Measurements from ENCODE around the gene VPREB3.

Gene VPREB3

DNA sequence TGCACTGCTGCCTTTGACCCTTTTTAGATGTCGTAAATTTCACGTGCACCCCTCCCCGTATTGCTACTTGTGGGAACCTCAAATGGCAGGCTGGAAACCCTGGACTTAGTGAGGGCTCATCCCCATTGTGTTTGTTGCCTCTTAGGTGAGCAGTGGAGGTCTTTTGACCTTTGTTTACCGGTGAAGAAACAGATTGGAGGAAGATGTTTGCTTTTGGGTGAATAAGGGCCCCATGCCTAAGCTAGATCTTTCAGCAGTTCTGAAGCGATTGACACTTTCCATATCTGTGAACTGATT, 33.3 kb upstream of the VPREB3 start:
- peak overlapping the region; percentile 60 for H3K4me3 ChIP-seq (ENCODE audit: low read length)
- no peak for TF ChIP-seq CTCF (conservative IDR thresholded peaks at IDR 0.05; ENCODE audit: low read depth, low read length)
- no peak for DNase-seq (ENCODE audit: low read depth)

DNA sequence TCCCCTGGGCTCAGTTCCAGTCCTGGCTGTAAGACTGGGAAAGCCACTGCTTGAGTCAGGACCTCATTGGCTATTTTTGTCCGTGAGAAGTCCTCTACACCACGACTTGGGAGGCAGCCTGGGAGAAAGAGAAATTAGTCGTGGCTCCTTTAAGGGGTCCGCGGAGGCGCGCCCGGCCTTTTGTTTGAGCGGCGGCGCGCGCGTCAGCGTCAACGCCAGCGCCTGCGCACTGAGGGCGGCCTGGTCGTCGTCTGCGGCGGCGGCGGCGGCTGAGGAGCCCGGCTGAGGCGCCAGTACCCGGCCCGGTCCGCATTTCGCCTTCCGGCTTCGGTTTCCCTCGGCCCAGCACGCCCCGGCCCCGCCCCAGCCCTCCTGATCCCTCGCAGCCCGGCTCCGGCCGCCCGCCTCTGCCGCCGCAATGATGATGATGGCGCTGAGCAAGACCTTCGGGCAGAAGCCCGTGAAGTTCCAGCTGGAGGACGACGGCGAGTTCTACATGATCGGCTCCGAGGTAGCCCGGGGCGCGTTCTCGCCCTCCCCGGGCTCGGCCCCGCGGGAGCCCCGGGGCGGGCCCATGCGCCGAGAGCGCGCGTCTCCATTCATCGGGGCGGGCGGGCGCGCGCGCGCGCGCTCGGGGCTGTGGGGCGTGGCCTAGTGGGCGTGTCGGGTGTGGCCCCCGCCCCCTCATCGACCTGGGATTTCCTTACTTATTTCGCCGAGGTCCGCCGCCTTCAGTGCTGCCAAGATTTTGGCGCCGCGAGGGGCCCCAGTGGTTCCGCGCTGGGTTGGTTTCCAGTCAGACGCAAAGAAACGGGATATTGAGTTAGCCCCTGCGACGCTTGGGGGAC, 32.8 kb upstream of the VPREB3 start, which contains the start of gene SMARCB1:
TSS of gene SMARCB1 (plus strand) at position 215 of the 848 bp plus-strand sequence. CDS start at position 419, 204 bp downstream.
- peak within 1 kb of the TSS; percentile 60 for H3K4me3 ChIP-seq (ENCODE audit: low read length)
- no peak for TF ChIP-seq CTCF (conservative IDR thresholded peaks at IDR 0.05; ENCODE audit: low read depth, low read length)
- DNase-seq (ENCODE audit: low read depth), result peak; percentile 51

GRCh38 chr22:23786261-23786710, 32.1 kb upstream of the VPREB3 start:
- TF ChIP-seq CTCF (conservative IDR thresholded peaks at IDR 0.05; ENCODE audit: low read depth, low read length), result no peak
- DNase-seq (ENCODE audit: low read depth), result no peak
- peak overlapping the region; percentile 41 for H3K4me3 ChIP-seq (ENCODE audit: low read length)

DNA sequence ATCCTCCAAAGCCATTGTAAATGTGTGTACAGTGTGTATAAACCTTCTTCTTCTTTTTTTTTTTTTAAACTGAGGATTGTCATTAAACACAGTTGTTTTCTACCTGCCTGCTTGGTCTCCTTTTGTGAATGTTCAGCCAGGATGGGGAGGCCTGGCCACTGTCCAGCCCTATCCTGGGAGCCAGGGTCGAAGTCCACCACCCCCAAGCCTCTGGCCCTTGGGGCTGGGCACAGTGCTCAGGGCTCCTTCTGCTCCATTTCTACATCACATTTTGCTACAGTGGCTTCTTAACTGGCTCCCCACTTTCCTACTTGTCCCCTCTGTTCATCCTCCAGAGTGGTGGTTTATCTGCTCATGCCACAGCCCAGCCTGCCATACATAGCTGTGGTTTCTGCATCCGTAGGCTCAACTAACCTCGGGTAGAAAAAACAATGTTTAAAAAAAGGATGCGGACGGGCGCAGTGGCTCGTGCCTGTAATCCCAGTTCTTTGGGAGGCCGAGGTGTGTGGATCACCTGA, 30.0 kb upstream of the VPREB3 start:
- no peak overlapping the region for H3K4me3 ChIP-seq (ENCODE audit: low read length)
- DNase-seq (ENCODE audit: low read depth), result no peak
- TF ChIP-seq CTCF (conservative IDR thresholded peaks at IDR 0.05; ENCODE audit: low read depth, low read length), result no peak

DNA sequence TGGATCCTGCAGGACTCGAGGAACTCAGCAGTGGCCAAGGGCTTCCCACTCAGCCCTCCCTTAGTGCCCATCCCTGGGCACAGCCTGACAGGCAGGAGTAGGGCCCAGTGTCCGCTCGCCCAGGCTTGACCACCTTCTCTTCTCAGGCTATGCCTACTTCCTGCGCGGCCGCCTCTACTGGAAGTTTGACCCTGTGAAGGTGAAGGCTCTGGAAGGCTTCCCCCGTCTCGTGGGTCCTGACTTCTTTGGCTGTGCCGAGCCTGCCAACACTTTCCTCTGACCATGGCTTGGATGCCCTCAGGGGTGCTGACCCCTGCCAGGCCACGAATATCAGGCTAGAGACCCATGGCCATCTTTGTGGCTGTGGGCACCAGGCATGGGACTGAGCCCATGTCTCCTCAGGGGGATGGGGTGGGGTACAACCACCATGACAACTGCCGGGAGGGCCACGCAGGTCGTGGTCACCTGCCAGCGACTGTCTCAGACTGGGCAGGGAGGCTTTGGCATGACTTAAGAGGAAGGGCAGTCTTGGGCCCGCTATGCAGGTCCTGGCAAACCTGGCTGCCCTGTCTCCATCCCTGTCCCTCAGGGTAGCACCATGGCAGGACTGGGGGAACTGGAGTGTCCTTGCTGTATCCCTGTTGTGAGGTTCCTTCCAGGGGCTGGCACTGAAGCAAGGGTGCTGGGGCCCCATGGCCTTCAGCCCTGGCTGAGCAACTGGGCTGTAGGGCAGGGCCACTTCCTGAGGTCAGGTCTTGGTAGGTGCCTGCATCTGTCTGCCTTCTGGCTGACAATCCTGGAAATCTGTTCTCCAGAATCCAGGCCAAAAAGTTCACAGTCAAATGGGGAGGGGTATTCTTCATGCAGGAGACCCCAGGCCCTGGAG, 29.3 kb upstream of the VPREB3 start:
- no peak for DNase-seq (ENCODE audit: low read depth)
- TF ChIP-seq CTCF (conservative IDR thresholded peaks at IDR 0.05; ENCODE audit: low read depth, low read length), result no peak
- no peak overlapping the region for H3K4me3 ChIP-seq (ENCODE audit: low read length)

- no peak for TF ChIP-seq CTCF (conservative IDR thresholded peaks at IDR 0.05; ENCODE audit: low read depth, low read length)
- H3K4me3 ChIP-seq (ENCODE audit: low read length), result no peak overlapping the region
- no peak for DNase-seq (ENCODE audit: low read depth)
Measured at GRCh38 chr22:23782703-23783102, 28.5 kb upstream of the VPREB3 start.

Measured in retinal pigment epithelial cell (primary cell).